HepG2 (cell line): Measurements from ENCODE around the gene SNRNP48. TPM values are rescaled to one million over a fixed set of nuclear protein-coding genes. Genes with fewer than 3 reads are reported as not detected.

Experiments used
- AKAP8 ChIP-seq: sonication (generic); formaldehyde crosslinking; IDR thresholded peaks from 2 replicates; pipeline ENCODE4 v1.5.1; 2020; ENCODE audit warnings: mild to moderate bottlenecking, missing genetic modification reagents
- FOXC1 ChIP-seq: sonication (generic); formaldehyde crosslinking; IDR thresholded peaks from 2 replicates; pipeline ENCODE4 v1.8.0; 2022; ENCODE audit warnings: mild to moderate bottlenecking, missing genetic modification reagents, borderline replicate concordance
- HES4 ChIP-seq: sonication (generic); formaldehyde crosslinking; IDR thresholded peaks from 2 replicates; pipeline ENCODE4 v1.9.0; 2021; ENCODE audit warnings: mild to moderate bottlenecking, missing genetic modification reagents, borderline replicate concordance
- JARID2 ChIP-seq: sonication (generic); formaldehyde crosslinking; IDR thresholded peaks from 2 replicates; pipeline ENCODE4 v1.8.1; 2023; ENCODE audit warnings: missing genetic modification reagents, inconsistent platforms; ENCODE audit not compliant: insufficient replicate concordance
- MBD4 ChIP-seq: IDR thresholded peaks from 2 replicates; pipeline ENCODE4 v1.6.1; 2012; ENCODE audit warnings: low read length, inconsistent platforms, borderline replicate concordance
- SKIL ChIP-seq: sonication (generic); formaldehyde crosslinking; IDR thresholded peaks from 2 replicates; pipeline ENCODE4 v1.8.0; 2022; ENCODE audit warnings: missing genetic modification reagents, mild to moderate bottlenecking, moderate library complexity, borderline replicate concordance
- XRCC5 ChIP-seq: fragments of 200-400 bp; formaldehyde crosslinking; optimal IDR thresholded peaks from 2 replicates; pipeline ENCODE3; 2017; ENCODE audit warnings: mild to moderate bottlenecking, low read length
- ZKSCAN1 ChIP-seq: fragments of 150-350 bp; IDR thresholded peaks from 2 replicates; pipeline ENCODE4 v1.6.1; 2014; ENCODE audit warnings: low read length
- ZMAT5 ChIP-seq: sonication (generic); formaldehyde crosslinking; IDR thresholded peaks from 2 replicates; pipeline ENCODE4 v1.5.0; 2020; ENCODE audit warnings: mild to moderate bottlenecking, low read depth, missing genetic modification reagents, borderline replicate concordance
- ZNF232 ChIP-seq: sonication (generic); formaldehyde crosslinking; IDR thresholded peaks from 2 replicates; pipeline ENCODE4 v1.4.0; 2020; ENCODE audit warnings: missing genetic modification reagents, borderline replicate concordance
- ZNF296 ChIP-seq: sonication (generic); formaldehyde crosslinking; conservative IDR thresholded peaks from 2 replicates; pipeline ENCODE4 v1.5.0; 2020; ENCODE audit warnings: mild to moderate bottlenecking, missing genetic modification reagents
- ZNF407 ChIP-seq: sonication (generic); formaldehyde crosslinking; IDR thresholded peaks from one replicate; pipeline ENCODE4 v1.5.1; 2020; ENCODE audit warnings: mild to moderate bottlenecking, missing genetic modification reagents; ENCODE audit errors: not compliant biosample characterization
- ZNF564 ChIP-seq: sonication (generic); formaldehyde crosslinking; IDR thresholded peaks from 2 replicates; pipeline ENCODE4 v1.8.1; 2023; ENCODE audit warnings: mild to moderate bottlenecking, missing genetic modification reagents
- ZNF614 ChIP-seq: IDR thresholded peaks from 2 replicates; pipeline ENCODE4 v1.6.1; 2018; ENCODE audit warnings: missing biosample characterization, missing genetic modification reagents, inconsistent platforms, borderline replicate concordance
- polyA plus RNA-seq, 8 experiments: library from polyadenylated mRNA; depleted of rRNA in 3 of 8; stranded (reverse) in 7 of 8; unstranded in 1 of 8; fragments of >200 nt; fragmentation: Illumina TruSeq in 4 of 8; extraction: Trizol in 4 of 8; gene quantifications; 2 replicates each; pipeline versions ENCODE4 v1.2.1 to v1.2.3, GENCODE V29; 2011 to 2016; ENCODE audit warnings: low read depth in 4 of 8, missing spikeins in 1 of 8, mixed read lengths in 1 of 8; ENCODE audit not compliant: insufficient read depth in 1 of 8
- total RNA-seq, 5 experiments: library from RNA; depleted of rRNA; stranded (reverse); fragments of >200 nt; fragmentation: Illumina TruSeq; extraction: Trizol; gene quantifications; 2 replicates each; pipeline ENCODE4 v1.2.3, GENCODE V29; 2016; ENCODE audit warnings: low read depth in 1 of 5

Gene SNRNP48
- total and polyA plus RNA-seq, 2 of the 13 experiments (the other 11 are each of a cell fraction or from before 2014, with no cell fraction given): 17.5 to 47.5 TPM

- peak; percentile 54; the same call in 1 of the 2 replicates for TF ChIP-seq SKIL
- 0 out of 2 replicates have a peak, but pooled peaks have one; percentile 50 for TF ChIP-seq AKAP8 (CRISPR knock-in tag)
- TF ChIP-seq ZKSCAN1: no peak
- peak; percentile 83; the same call in 1 of the 2 replicates for TF ChIP-seq HES4
- TF ChIP-seq ZNF296 (CRISPR knock-in tag): no peak
- TF ChIP-seq FOXC1 (CRISPR knock-in tag): peak; percentile 67; the same call in 1 of the 2 replicates
- TF ChIP-seq ZNF564 (CRISPR knock-in tag): peak; percentile 78
- peak; percentile 59; the same call in 1 of the 2 replicates for TF ChIP-seq ZNF614 (CRISPR knock-in tag)
- TF ChIP-seq ZNF407 (CRISPR knock-in tag): peak; percentile 53
- no peak for TF ChIP-seq ZMAT5 (CRISPR knock-in tag)
- no peak for TF ChIP-seq ZNF232 (CRISPR knock-in tag)
- TF ChIP-seq JARID2: no peak
- peak; percentile 64 for TF ChIP-seq XRCC5
- no peak for TF ChIP-seq MBD4
Measured at GRCh38 chr6:7589949-7590917, at the start of gene SNRNP48 (continued).
